NCI-H524 (cell line): ENCODE measurements around the gene ULK1.

Experiments used
- DNase-seq, 2 experiments: peaks; one replicate each; lab custom pipeline; 2025; lab: John Stamatoyannopoulos, UW

The ULK1 gene

DNA sequence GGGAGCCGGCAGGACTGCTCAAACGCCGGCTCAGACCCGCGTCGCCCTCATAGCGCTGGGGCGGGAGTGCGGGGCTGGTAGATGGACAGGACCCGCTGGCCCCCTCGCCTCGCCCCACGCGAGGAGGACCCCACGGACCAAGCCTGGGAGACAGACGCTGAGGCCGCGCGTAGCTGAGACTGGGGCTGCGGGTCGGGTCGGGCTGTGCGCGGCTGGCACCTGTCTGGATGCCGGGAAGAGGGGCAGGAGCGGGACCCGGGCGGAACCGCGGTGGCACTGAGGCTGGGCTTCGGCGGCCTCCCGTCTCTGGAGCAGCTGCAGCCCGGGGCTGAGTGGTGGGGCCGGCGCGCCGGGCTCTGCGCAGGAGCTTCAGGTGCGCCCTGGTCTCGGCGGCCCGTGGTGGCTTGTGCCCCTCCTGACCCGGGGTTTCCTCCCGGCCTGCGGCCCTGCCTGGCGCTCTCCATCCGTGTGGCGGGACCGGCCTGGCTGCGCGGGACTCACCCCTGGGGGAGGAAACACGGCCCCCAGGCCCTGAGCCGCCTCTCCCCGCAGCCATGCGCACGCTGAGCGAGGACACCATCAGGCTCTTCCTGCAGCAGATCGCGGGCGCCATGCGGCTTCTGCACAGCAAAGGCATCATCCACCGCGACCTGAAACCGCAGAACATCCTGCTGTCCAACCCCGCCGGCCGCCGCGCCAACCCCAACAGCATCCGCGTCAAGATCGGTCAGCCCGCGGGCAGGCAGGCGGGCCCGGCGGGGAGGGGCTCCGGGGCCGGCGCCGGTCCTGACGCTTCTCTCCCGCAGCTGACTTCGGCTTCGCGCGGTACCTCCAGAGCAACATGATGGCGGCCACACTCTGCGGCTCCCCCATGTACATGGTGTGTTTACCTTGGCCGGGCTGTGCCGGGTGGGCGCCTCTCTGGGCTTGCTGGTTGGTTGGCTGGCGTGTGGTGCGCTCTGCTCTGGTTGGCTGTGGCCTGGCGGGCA is 14.0 kb downstream of the ULK1 start:
- no peak for DNase-seq

- DNase-seq: no peak
Observed at GRCh38 chr12:131909081-131909751, 14.8 kb downstream of the ULK1 start.

- DNase-seq: no peak
Observed at GRCh38 chr12:131909752-131910219, 15.4 kb downstream of the ULK1 start.

DNA sequence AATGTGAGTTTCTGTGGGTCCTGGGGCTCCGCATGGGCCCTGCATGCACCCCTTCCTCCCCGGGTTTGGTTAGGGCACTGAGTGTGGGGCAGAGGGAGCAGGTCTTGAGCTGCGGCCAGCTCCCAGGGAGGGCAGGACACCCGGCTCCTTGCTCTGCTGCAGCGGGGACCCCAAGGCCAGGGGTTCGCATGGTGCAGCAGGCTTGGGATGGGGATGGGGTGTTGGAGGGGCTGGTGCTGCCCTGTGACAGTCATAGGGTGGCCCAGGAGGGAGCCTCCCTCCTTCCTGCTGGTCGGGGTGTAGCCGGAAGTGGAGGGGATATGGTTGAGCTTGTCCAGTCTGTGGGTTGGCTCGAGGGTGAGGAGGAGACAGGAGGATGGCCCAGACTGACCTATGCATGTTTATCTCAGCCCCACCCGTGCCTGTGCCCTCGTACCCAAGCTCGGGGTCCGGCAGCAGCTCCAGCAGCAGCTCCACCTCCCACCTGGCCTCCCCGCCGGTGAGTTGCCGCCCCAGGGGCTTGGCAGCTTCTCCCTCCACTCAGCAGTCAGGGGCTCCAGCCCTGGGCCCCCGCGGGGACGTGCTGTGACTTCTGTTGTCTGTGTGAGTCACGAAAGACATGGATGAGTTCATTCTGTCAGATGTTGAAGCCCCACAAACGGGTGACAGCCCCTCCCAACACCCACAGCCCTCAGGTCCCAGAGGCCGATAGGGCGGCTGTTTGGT is 16.0 kb downstream of the ULK1 start:
- no peak for DNase-seq

- DNase-seq: no peak
Observed at GRCh38 chr12:131911028-131911650, 16.7 kb downstream of the ULK1 start.

- no peak for DNase-seq
Observed at GRCh38 chr12:131911851-131912477, 17.5 kb downstream of the ULK1 start.

DNA sequence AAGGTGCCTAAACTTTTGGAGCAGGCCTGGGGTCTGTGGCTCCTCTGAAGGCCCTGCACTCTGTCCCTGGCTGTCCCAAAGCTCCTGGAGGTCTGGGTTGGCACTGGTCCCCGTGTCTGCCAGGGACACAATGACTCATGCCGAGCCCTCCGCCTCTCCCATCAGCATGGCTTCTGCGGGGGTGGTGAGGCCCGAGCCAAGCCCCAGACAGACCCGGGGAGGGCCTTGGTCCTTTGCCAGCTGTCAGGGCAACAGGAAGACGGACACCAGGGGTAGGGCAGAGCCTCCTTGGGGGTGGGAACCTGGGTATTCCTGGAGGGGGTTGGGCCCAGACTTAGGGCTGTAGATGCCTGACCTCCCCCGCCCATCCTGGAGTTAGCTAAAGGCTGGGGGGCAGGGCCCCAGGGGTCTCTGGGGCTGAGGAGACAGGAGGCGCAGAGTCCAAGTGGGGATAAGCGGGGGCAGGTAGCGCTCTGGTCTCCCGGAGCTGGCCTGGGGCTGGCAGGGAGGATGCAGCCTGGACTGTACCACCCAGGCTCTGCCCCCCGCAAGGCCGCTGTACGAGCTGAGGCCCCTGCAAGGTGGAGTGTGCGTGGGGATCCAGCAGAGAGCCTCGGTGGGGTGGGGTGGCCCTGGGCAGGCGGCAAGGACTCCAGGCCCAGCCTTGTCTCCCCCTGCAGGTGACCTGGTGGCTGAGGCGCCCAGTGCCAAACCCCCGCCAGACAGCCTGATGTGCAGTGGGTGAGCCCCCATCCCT is 18.3 kb downstream of the ULK1 start:
- DNase-seq: no peak

DNA sequence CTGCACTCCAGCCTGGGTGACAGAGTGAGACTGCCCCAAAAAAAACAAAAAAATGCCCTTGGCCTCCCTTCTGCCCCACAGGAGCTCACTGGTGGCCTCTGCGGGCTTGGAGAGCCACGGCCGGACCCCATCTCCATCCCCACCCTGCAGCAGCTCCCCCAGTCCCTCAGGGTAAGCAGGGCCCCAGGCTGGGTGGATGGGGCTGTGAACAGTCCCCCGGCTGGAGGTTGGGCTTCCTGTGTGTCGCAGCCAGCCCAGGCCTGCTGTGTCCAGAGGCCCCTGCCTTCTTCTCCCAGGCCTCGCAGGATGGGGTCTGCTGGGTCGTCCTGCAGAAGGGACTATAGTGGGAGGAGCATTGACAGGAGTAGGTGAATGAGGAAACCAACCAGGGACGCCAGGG is 19.2 kb downstream of the ULK1 start:
- DNase-seq: no peak

DNA sequence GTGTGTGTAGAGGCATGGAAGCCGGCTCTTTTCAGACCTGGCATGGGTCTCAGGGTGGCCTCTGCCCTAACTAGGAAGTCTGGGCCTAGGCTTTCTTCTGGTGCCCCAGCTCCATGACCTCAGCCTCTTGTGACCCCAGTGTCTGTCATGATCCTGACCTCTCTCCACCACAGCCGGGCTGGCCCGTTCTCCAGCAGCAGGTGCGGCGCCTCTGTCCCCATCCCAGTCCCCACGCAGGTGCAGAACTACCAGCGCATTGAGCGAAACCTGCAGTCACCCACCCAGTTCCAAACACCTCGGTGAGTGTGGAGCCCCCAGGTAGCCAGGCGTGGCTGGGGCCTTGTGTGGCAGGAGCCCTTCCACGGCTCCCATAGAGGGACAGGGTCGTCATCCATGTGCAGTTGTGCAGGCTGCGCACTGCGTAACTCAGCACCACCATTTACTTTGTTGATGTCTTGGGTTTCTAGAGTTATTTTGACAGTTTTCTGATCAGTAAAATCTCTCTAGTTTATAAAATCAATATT is 19.8 kb downstream of the ULK1 start:
- no peak for DNase-seq

GRCh38 chr12:131915000-131915689 is 20.7 kb downstream of the ULK1 start:
- DNase-seq: no peak

DNA sequence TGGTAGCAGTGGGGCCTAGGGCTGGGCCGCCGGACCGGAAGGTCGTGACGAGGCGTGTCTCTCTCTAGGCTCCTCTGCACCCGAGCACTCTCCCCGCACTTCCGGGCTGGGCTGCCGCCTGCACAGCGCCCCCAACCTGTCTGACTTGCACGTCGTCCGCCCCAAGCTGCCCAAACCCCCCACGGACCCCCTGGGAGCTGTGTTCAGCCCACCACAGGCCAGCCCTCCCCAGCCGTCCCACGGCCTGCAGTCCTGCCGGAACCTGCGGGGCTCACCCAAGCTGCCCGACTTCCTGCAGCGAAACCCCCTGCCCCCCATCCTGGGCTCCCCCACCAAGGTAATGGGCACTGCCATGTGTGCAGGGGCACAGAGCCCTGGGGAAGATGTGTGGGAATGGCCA is 21.4 kb downstream of the ULK1 start:
- DNase-seq: no peak

- DNase-seq: no peak
Observed at GRCh38 chr12:131916306-131917138, 22.1 kb downstream of the ULK1 start.

- DNase-seq: no peak
Observed at GRCh38 chr12:131917139-131917710, 22.8 kb downstream of the ULK1 start.

GRCh38 chr12:131917711-131918306 is 23.4 kb downstream of the ULK1 start:
- no peak for DNase-seq

DNA sequence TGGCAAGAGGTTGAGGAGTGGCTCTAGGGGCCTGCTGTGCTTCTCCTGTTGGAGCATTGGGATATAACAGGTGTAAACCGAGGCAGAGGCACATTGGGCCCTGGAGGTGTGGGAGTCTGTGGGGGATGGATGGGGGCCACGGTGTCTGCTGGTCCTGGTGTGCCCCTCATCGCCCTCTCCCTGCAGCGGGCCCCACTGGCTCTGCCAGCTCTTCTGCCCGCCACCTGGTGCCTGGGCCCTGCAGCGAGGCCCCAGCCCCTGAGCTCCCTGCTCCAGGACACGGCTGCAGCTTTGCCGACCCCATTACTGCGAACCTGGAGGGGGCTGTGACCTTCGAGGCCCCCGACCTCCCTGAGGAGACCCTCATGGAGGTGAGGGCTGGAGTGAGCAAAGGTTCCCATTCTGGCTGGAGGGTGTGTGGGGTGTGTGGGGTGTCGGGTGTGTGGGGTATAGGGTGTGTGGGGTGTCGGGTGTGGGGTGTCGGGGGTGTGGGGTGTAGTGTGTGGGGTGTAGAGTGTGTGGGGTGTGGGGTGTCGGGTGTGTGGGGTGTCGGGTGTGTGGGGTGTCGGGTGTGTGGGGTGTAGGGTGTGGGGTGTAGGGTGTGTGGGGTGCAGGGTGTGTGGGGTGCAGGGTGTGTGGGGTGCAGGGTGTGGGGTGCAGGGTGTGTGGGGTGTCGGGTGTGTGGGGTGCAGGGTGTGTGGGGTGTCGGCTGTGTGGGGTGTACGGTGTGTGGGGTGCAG is 24.1 kb downstream of the ULK1 start:
- DNase-seq: no peak

DNA sequence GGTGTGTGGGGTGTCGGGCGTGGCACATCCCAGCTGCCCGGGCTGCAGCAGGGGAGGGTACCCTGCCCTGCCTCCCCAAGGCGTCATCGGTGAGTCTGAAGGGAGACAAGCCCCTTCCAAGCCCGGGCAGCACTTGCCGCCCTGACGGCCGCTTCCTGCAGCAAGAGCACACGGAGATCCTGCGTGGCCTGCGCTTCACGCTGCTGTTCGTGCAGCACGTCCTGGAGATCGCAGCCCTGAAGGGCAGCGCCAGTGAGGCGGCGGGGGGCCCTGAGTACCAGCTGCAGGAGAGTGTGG is 24.6 kb downstream of the ULK1 start:
- DNase-seq: no peak

GRCh38 chr12:131919366-131920156 is 25.1 kb downstream of the ULK1 start:
- DNase-seq: no peak
